DOHH2 (cell line): ENCODE results near the gene DDA1.

Experiments
- H3F3A ChIP-seq: fragments of 200-600 bp; sonication (generic), shearing (Covaris generic); 2 replicates; pipeline ENCODE4 v1.6.0; 2016; ENCODE audit warnings: antibody characterized with exemption, mild to moderate bottlenecking; ENCODE audit not compliant: control insufficient read depth, insufficient read depth
- H3K27ac ChIP-seq: fragments of 200-600 bp; sonication (generic); 2 replicates; pipeline ENCODE4 v1.5.1; 2014; ENCODE audit warnings: low read depth, mild to moderate bottlenecking, low read length, moderate library complexity
- H3K27me3 ChIP-seq: fragments of 200-600 bp; sonication (generic); 2 replicates; pipeline ENCODE4 v1.6.1; 2014; ENCODE audit warnings: mild to moderate bottlenecking, low read length, mixed read lengths; ENCODE audit not compliant: control insufficient read depth
- H3K36me3 ChIP-seq: fragments of 200-600 bp; sonication (generic); 2 replicates; pipeline ENCODE4 v1.6.1; 2014; ENCODE audit warnings: mild to moderate bottlenecking, low read length, moderate library complexity, mixed read lengths; ENCODE audit not compliant: control insufficient read depth
- H3K4me1 ChIP-seq: fragments of 200-600 bp; sonication (generic); 2 replicates; pipeline ENCODE4 v1.6.1; 2014; ENCODE audit warnings: mild to moderate bottlenecking, low read length, mixed read lengths; ENCODE audit not compliant: control insufficient read depth
- H3K4me2 ChIP-seq: fragments of 200-600 bp; sonication (generic); 2 replicates; pipeline ENCODE4 v1.6.0; 2014; ENCODE audit warnings: mild to moderate bottlenecking, low read length, moderate library complexity
- H3K4me3 ChIP-seq: fragments of 200-600 bp; sonication (generic); 2 replicates; pipeline ENCODE4 v1.5.1; 2014; ENCODE audit warnings: mild to moderate bottlenecking, low read length, mixed read lengths
- H3K79me2 ChIP-seq: fragments of 200-600 bp; sonication (generic); 2 replicates; pipeline ENCODE4 v1.6.1; 2014; ENCODE audit warnings: mild to moderate bottlenecking, low read length, mixed read lengths; ENCODE audit not compliant: control insufficient read depth
- H3K9me2 ChIP-seq: fragments of 200-600 bp; sonication (generic); replicated peaks from 2 replicates; pipeline ENCODE4 v1.6.1; 2014; ENCODE audit warnings: mild to moderate bottlenecking, low read length, mixed read lengths; ENCODE audit not compliant: control insufficient read depth
- H3K9me3 ChIP-seq: fragments of 200-600 bp; sonication (generic); 2 replicates; pipeline ENCODE4 v1.6.1; 2014; ENCODE audit warnings: antibody characterized with exemption, low read length, mixed read lengths; ENCODE audit not compliant: control insufficient read depth, insufficient read depth
- H4K20me1 ChIP-seq: fragments of 200-600 bp; sonication (generic); 2 replicates; pipeline ENCODE4 v1.6.0; 2014; ENCODE audit warnings: low read depth, mild to moderate bottlenecking, antibody characterized with exemption, low read length, moderate library complexity; ENCODE audit not compliant: control insufficient read depth, insufficient read depth
- CTCF ChIP-seq: fragments of 200-600 bp; sonication (generic); IDR thresholded peaks from one replicate; pipeline ENCODE4 v1.5.1; 2014; ENCODE audit warnings: antibody characterized with exemption, mild to moderate bottlenecking, low read depth, low read length; ENCODE audit not compliant: poor library complexity, severe bottlenecking
- EZH2phosphoT487 ChIP-seq: fragments of 200-600 bp; sonication (generic); IDR thresholded peaks from 2 replicates; pipeline ENCODE4 v1.6.1; 2017; ENCODE audit warnings: borderline replicate concordance, mild to moderate bottlenecking, antibody characterized with exemption, low read length, moderate library complexity, mixed read lengths

DDA1 gene

GRCh38 chr19:17281391-17282304, 27.7 kb upstream of the DDA1 start, which contains the start of gene ANKLE1:
TSS of gene ANKLE1 (plus strand) at chr19:17281901. CDS start at chr19:17281921, 20 bp downstream.
- peak within 1 kb of the TSS; percentile 80 for H3K4me2 ChIP-seq
- H3F3A ChIP-seq = peaks cover 23% of the 10 kb centered on the region
- H4K20me1 ChIP-seq = peaks cover 13% of the 10 kb centered on the region; the same call in 1 of the 2 replicates
- no peaks in the 10 kb centered on the region for H3K9me2 ChIP-seq
- no peaks in the 10 kb centered on the region for H3K9me3 ChIP-seq
- peak within 1 kb of the TSS; percentile 92 for H3K27ac ChIP-seq
- H3K79me2 ChIP-seq = peaks cover 33% of the 10 kb centered on the region
- peaks cover 63% of the 10 kb centered on the region for H3K36me3 ChIP-seq
- H3K27me3 ChIP-seq = no peaks in the 10 kb centered on the region
- TF ChIP-seq EZH2phosphoT487 (no peak), CTCF (no peak)
- peak within 1 kb of the TSS; percentile 85 for H3K4me3 ChIP-seq
- H3K4me1 ChIP-seq = peaks cover 38% of the 10 kb centered on the region

GRCh38 chr19:17282488-17283125, 26.8 kb upstream of the DDA1 start:
- peak overlapping the region; percentile 85 for H3K4me3 ChIP-seq
- TF ChIP-seq EZH2phosphoT487 (no peak), CTCF (peak; percentile 92)
- peaks cover 38% of the 10 kb centered on the region for H3K4me1 ChIP-seq
- H3K79me2 ChIP-seq = peaks cover 33% of the 10 kb centered on the region
- H3K27ac ChIP-seq = peak overlapping the region; percentile 92
- H3F3A ChIP-seq = peaks cover 24% of the 10 kb centered on the region
- H3K36me3 ChIP-seq = peaks cover 60% of the 10 kb centered on the region
- no peaks in the 10 kb centered on the region for H3K27me3 ChIP-seq
- peaks cover 13% of the 10 kb centered on the region; the same call in 1 of the 2 replicates for H4K20me1 ChIP-seq
- no peaks in the 10 kb centered on the region for H3K9me3 ChIP-seq
- peak overlapping the region; percentile 80 for H3K4me2 ChIP-seq
- no peaks in the 10 kb centered on the region for H3K9me2 ChIP-seq

GRCh38 chr19:17283504-17283996, 25.8 kb upstream of the DDA1 start:
- TF ChIP-seq EZH2phosphoT487 = no peak
- TF ChIP-seq CTCF = no peak
- H3K4me3 ChIP-seq = no peak overlapping the region
- H3K9me2 ChIP-seq = no peaks in the 10 kb centered on the region
- peaks cover 33% of the 10 kb centered on the region for H3K79me2 ChIP-seq
- no peaks in the 10 kb centered on the region for H3K27me3 ChIP-seq
- H3K27ac ChIP-seq = no peak overlapping the region
- H3K4me1 ChIP-seq = peaks cover 38% of the 10 kb centered on the region
- H4K20me1 ChIP-seq = peaks cover 13% of the 10 kb centered on the region; the same call in 1 of the 2 replicates
- peak overlapping the region; percentile 80; the same call in 1 of the 2 replicates for H3K4me2 ChIP-seq
- peaks cover 29% of the 10 kb centered on the region for H3F3A ChIP-seq
- no peaks in the 10 kb centered on the region for H3K9me3 ChIP-seq
- peaks cover 58% of the 10 kb centered on the region for H3K36me3 ChIP-seq
